DOHH2 (cell line): ENCODE results near the gene GALNT13.

Experiments
- H3F3A ChIP-seq: fragments of 200-600 bp; sonication (generic), shearing (Covaris generic); 2 replicates; pipeline ENCODE4 v1.6.0; 2016; ENCODE audit warnings: antibody characterized with exemption, mild to moderate bottlenecking; ENCODE audit not compliant: control insufficient read depth, insufficient read depth
- H3K27ac ChIP-seq: fragments of 200-600 bp; sonication (generic); 2 replicates; pipeline ENCODE4 v1.5.1; 2014; ENCODE audit warnings: low read depth, mild to moderate bottlenecking, low read length, moderate library complexity
- H3K27me3 ChIP-seq: fragments of 200-600 bp; sonication (generic); 2 replicates; pipeline ENCODE4 v1.6.1; 2014; ENCODE audit warnings: mild to moderate bottlenecking, low read length, mixed read lengths; ENCODE audit not compliant: control insufficient read depth
- H3K36me3 ChIP-seq: fragments of 200-600 bp; sonication (generic); 2 replicates; pipeline ENCODE4 v1.6.1; 2014; ENCODE audit warnings: mild to moderate bottlenecking, low read length, moderate library complexity, mixed read lengths; ENCODE audit not compliant: control insufficient read depth
- H3K4me1 ChIP-seq: fragments of 200-600 bp; sonication (generic); 2 replicates; pipeline ENCODE4 v1.6.1; 2014; ENCODE audit warnings: mild to moderate bottlenecking, low read length, mixed read lengths; ENCODE audit not compliant: control insufficient read depth
- H3K4me2 ChIP-seq: fragments of 200-600 bp; sonication (generic); 2 replicates; pipeline ENCODE4 v1.6.0; 2014; ENCODE audit warnings: mild to moderate bottlenecking, low read length, moderate library complexity
- H3K4me3 ChIP-seq: fragments of 200-600 bp; sonication (generic); 2 replicates; pipeline ENCODE4 v1.5.1; 2014; ENCODE audit warnings: mild to moderate bottlenecking, low read length, mixed read lengths
- H3K79me2 ChIP-seq: fragments of 200-600 bp; sonication (generic); 2 replicates; pipeline ENCODE4 v1.6.1; 2014; ENCODE audit warnings: mild to moderate bottlenecking, low read length, mixed read lengths; ENCODE audit not compliant: control insufficient read depth
- H3K9me2 ChIP-seq: fragments of 200-600 bp; sonication (generic); replicated peaks from 2 replicates; pipeline ENCODE4 v1.6.1; 2014; ENCODE audit warnings: mild to moderate bottlenecking, low read length, mixed read lengths; ENCODE audit not compliant: control insufficient read depth
- H3K9me3 ChIP-seq: fragments of 200-600 bp; sonication (generic); 2 replicates; pipeline ENCODE4 v1.6.1; 2014; ENCODE audit warnings: antibody characterized with exemption, low read length, mixed read lengths; ENCODE audit not compliant: control insufficient read depth, insufficient read depth
- H4K20me1 ChIP-seq: fragments of 200-600 bp; sonication (generic); 2 replicates; pipeline ENCODE4 v1.6.0; 2014; ENCODE audit warnings: low read depth, mild to moderate bottlenecking, antibody characterized with exemption, low read length, moderate library complexity; ENCODE audit not compliant: control insufficient read depth, insufficient read depth
- EZH2phosphoT487 ChIP-seq: fragments of 200-600 bp; sonication (generic); IDR thresholded peaks from 2 replicates; pipeline ENCODE4 v1.6.1; 2017; ENCODE audit warnings: borderline replicate concordance, mild to moderate bottlenecking, antibody characterized with exemption, low read length, moderate library complexity, mixed read lengths
- TF ChIP-seq, protein P1 (sequence below): fragments of 200-600 bp; sonication (generic); IDR thresholded peaks from one replicate; pipeline ENCODE4 v1.5.1; 2014; ENCODE audit warnings: antibody characterized with exemption, mild to moderate bottlenecking, low read depth, low read length; ENCODE audit not compliant: poor library complexity, severe bottlenecking

The GALNT13 gene

DNA sequence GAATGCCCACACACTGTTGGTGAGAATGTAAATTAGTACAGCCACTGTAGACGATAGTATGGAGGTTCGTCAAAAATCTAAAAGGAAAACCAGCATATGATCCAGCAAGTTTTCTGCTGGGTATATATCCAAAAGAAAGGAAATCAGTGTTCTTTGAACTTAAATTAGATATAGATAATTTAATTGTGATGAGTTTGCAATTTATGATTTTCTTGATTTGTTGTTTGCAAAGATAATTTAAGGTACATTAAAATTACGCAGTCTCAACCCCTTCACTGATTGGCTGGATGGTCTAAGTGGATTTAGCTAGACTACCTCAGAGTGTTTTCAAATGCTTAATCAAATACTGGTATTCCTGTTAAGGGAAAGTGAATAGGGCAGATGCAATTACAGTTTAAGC is 302.2 kb downstream of the GALNT13 start:
- no peaks in the 10 kb centered on the region for H3K27me3 ChIP-seq
- H3K27ac ChIP-seq = no peak overlapping the region
- TF ChIP-seq EZH2phosphoT487 = no peak
- TF ChIP-seq, protein P1, sequence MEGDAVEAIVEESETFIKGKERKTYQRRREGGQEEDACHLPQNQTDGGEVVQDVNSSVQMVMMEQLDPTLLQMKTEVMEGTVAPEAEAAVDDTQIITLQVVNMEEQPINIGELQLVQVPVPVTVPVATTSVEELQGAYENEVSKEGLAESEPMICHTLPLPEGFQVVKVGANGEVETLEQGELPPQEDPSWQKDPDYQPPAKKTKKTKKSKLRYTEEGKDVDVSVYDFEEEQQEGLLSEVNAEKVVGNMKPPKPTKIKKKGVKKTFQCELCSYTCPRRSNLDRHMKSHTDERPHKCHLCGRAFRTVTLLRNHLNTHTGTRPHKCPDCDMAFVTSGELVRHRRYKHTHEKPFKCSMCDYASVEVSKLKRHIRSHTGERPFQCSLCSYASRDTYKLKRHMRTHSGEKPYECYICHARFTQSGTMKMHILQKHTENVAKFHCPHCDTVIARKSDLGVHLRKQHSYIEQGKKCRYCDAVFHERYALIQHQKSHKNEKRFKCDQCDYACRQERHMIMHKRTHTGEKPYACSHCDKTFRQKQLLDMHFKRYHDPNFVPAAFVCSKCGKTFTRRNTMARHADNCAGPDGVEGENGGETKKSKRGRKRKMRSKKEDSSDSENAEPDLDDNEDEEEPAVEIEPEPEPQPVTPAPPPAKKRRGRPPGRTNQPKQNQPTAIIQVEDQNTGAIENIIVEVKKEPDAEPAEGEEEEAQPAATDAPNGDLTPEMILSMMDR = no peak
- no peaks in the 10 kb centered on the region for H4K20me1 ChIP-seq
- no peak overlapping the region for H3K4me3 ChIP-seq
- no peaks in the 10 kb centered on the region for H3K36me3 ChIP-seq
- no peaks in the 10 kb centered on the region for H3F3A ChIP-seq
- no peaks in the 10 kb centered on the region for H3K79me2 ChIP-seq
- no peak overlapping the region for H3K4me2 ChIP-seq
- no peaks in the 10 kb centered on the region for H3K4me1 ChIP-seq
- no peaks in the 10 kb centered on the region for H3K9me3 ChIP-seq
- no peaks in the 10 kb centered on the region for H3K9me2 ChIP-seq

DNA sequence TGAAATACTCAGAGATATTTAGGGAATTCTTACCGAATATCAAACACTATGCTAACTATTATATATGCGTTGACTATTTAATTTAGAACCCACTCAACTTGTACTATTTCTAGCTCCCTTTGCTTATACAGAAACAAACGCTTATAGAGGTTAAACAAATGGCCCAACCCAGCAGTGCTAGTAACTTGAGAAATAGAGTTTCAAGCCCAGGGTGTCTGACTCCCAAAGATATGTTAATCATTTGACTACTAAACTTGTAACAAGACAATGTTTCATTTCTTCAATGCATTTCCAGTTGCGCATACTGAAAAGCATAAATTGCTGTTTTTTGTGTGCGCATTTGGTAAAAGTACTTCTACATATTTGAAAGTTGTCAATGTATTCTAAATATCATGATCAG is 310.3 kb downstream of the GALNT13 start:
- no peak overlapping the region for H3K27ac ChIP-seq
- H3K4me2 ChIP-seq = no peak overlapping the region
- no peak overlapping the region for H3K4me3 ChIP-seq
- H3K9me2 ChIP-seq = no peaks in the 10 kb centered on the region
- 0 out of 2 replicates have a peak, but pooled peaks cover 4% of the 10 kb centered on the region for H3K9me3 ChIP-seq
- no peaks in the 10 kb centered on the region for H3K27me3 ChIP-seq
- no peaks in the 10 kb centered on the region for H3K36me3 ChIP-seq
- no peaks in the 10 kb centered on the region for H4K20me1 ChIP-seq
- no peak for TF ChIP-seq EZH2phosphoT487
- TF ChIP-seq, protein P1 = no peak
- no peaks in the 10 kb centered on the region for H3K79me2 ChIP-seq
- H3F3A ChIP-seq = no peaks in the 10 kb centered on the region
- H3K4me1 ChIP-seq = no peaks in the 10 kb centered on the region

DNA sequence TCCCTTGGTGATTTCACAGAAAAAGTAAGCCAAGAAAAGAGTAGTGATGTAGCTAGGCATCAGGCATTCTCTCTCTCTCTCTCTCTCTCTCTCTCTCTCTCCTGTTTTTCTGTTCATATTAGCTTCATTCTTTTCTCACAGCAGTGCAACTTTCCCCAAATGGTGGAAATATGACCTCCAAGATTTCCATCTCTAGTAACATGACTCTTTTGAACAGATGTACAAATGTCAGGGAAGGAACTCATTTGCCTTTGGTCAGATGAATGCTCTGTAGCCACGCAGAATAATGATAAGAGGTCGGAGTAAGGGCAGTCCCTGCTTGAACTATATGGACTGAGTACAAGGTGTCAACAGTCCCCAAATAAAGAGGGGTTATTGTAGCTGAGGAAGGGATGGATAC is 316.2 kb downstream of the GALNT13 start:
- Histone ChIP-seq H3K9me3 (0 out of 2 replicates have a peak, but pooled peaks cover 4% of the 10 kb centered on the region), H3K4me2 (no peak overlapping the region), H3F3A (no peaks in the 10 kb centered on the region), H3K4me1 (no peaks in the 10 kb centered on the region), H3K4me3 (no peak overlapping the region), H4K20me1 (no peaks in the 10 kb centered on the region), H3K27me3 (no peaks in the 10 kb centered on the region), H3K79me2 (no peaks in the 10 kb centered on the region), H3K27ac (no peak overlapping the region), H3K36me3 (no peaks in the 10 kb centered on the region), H3K9me2 (no peaks in the 10 kb centered on the region)
- TF ChIP-seq EZH2phosphoT487 = no peak
- TF ChIP-seq, protein P1 = no peak
